SK-N-DZ (cell line): ENCODE results near the gene WDR1.

Experiments
- DNase-seq: peaks from one replicate; pipeline ENCODE4 v3.0.0-alpha.2; 2015; ENCODE audit warnings: low spot score

Gene WDR1

DNA sequence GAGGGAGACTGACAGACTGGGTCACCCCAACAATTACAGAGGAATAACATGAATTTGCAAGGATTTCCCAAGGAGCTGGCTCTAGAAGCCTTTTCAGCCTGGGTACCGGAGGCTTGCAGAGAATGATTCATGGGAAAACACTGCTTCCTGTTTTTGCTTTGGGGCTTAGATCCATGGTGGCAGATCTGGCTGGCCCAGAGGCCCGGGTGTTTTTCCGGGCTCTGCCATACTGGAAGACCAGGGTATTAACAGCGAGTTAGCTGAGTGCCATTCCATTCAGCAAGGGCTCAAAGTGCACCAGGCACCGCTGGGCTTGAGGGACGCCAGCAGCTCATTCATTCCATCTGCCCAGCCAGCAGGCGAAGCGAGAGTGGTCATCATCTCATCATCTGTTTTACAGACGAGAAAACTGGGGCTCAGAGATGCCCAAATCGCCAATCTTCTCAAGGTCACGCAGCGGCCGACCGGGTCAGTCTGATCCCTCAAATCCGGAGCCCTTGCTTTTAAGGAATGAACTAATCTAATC, 1.3 kb downstream of the WDR1 start:
- DNase-seq, result no peak

DNA sequence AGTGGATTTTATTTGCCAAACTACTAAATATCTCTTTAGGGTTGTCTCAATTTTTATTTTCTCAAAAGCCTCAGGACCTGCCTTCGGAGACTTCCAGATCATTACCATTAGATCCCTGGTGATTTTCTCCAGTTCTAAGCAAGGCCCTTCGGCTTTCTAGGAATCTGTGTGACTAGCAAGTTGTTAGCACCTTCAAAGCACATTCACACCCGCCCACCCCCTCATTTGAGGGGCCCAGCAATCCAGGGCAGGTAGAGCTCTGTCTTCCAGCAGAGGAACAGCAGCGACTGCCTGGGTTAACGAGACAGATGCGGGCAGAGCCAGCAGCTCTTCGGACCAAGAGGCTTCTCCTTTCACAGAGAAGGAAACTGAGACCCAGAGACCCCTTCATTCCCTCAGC, 2.0 kb downstream of the WDR1 start:
- no peak for DNase-seq

DNA sequence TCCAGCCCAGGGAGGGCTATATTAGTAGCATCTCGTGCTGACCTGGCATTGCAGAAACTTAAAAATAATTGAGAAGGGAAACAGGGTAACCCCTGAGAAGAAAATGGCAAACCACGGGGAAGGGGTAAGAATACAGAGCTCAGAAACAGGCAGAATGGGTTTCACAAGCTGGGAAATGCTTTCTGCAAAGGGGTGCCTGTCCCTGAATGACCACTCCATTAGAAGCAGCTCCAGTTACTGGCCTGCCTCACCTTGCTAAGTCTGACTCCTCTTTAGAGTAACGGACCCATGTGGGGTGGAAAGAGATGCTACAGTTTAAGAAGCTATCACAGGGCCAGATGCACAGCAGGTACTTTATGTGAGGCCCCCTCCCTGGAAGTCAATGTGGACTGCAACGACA, 2.5 kb downstream of the WDR1 start:
- DNase-seq, result no peak

DNA sequence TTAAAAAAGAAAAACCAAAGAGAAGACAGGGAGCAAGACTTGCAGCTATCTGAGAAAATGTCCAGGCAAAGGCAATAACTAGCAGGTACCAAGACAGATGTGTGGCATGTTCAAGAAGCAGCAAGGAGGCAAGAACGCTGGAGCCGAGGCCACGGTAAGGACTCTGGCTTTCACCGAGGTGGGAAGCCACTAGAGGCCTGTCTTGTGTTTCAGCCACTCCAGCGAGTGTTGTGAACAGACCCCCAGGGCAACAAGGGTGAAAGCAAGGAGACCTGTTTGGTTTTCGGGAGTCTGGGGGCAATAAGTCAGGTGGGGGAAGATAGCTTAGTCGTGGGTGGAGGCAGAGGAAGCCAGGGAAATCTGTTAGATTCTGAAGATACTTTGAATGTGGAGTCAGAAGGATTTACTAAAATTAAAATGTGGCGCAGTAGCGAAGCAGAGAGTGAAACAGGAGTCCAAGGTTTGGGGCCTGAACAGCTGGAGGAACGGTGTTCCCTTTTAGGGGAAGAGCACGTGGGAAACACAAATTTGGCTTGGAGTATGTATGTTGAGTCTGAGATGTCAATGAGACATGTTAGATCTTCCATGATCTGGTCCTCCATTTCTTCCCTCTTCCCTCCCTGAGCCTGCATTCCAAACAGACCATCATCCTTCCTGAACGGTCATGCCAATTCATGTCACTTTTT, 3.1 kb downstream of the WDR1 start:
- no peak for DNase-seq

DNA sequence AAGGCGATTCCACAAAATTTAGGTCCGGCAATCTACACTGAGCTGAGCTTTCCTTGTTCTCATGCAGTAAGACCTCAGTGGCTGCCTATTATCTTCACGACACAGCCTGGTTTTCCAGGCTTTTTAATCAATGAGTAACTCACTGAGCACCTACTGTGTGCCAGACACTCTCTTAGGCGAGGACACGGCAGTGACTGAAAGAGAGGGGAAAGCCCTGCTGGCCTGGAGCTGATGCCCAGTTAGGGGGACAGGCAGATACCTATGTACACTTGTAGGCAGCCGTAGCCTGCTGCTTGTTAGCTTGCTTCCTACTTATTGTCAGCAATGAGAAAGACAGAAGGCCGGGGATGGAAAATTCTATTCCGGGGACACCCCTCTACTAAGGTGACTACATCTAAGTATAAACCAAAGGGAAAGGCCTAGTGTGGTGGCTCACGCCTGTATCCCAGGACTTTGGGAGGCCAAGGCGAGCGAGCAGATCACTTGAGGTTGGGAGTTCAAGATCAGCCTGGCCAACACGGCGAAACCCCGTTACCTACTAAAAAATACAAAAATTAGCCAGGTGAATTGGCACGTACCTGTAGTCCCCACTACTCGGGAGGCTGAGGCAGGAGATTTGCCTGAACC, 3.8 kb downstream of the WDR1 start:
- DNase-seq, result no peak

DNA sequence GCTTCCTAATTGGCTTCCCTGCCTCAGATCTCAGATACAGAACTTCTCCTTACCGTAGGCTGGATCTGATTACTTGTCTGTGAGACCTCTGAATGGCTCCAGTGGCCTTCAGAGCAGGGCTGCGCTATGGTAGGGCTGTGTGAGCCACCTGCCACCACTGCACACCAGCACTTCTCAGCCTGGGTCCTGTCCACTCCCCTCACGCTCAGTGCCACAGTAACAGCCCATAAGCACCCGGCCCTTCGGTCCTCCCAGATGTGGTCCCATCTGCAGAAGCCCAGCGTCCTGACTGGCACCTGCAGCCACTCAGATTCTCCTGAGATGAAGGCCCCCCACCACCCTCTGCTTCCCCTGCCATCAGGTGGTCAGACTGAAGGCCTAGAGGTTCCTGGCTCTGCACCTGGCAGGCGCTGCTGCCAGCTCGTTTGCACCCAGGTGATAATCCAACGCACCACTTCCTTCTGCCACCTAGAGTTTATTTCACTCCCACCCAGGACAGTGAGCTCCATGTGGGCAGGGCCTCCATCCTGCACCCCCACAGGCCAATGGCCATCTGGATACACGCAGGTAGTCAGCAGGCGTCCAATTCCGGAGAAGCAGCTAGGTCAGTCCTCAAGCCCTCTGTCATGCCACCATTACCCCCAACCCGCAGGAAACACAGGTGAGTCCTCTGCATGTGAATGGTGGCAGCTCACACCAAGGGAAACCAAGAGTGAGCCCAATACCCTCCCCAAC, 5.4 kb downstream of the WDR1 start:
- DNase-seq, result no peak

DNA sequence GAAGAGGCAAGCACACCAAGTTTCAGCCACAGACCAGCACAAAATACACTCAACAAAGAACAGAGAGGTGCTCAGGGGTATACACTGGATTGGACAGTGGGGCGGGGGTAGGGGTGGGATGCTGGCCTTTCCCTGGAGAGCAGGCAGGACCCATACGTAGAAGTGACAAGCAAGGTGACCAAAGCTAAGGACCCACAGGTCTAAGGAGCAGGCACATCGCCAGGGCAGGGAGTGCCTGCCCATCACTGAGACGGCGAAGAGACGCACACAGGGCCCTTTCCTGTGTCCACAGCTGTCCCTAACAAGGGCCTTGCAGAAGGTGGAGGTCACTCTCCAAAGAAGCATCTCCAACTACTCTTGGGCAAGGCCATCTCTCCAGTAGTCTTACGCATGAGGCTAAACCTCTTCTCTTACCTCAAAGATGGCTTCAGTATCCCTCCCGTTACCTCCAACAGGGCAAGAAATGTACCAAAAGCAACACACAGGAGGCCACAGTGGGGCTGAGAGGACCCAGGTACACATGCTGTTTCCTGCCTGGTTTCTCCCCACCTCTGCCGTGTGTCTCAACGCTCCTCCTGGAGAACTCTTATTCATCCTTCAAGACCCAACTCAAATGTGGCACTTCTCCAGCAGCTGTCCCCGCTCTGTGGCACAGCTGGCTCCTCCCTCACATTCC, 6.5 kb downstream of the WDR1 start:
- DNase-seq, result no peak

DNA sequence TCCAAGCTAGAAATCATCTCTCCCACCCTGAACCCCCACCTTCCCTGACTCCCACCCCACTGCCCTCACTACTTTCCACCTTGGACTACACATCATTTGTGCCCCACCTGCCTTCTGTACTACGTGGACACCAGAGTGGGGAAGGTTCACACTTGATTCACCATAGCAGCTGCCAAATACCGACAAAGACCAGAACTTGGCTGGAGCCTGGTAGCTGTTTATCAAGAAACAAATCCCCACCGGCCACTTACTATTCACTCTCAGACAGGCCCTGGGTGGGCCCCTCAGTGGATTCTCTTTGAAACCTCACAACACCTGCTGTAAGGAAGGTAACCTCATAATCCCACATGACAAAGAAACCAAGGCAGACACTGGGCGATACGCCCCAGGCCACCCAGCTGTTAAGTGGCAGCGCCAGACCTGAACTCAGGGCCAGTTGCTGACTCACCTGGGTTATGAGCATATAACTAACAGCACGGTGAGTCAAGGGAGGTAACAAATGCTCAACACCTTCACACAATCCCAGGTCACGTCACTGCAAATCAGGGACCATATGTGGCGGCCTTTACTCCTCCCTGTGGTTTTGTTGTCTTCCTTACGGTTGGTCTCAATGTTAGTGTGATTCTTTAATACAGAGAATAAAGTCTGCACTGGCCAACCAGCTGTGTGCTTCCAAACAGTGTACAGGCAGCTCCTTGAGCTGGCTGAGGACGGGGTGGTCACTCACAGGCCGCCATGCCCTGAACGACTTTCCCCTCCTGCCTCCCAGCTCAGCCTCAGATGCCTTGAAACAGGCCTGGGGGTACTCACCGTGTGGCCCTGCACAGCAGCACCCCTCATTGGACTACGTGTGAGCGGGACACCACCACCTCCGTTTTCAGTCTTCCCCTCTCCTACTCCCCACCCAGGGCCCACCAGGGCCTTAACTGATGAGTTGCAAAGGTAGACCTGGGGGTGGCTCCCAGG, 7.5 kb downstream of the WDR1 start:
- DNase-seq, result no peak

DNA sequence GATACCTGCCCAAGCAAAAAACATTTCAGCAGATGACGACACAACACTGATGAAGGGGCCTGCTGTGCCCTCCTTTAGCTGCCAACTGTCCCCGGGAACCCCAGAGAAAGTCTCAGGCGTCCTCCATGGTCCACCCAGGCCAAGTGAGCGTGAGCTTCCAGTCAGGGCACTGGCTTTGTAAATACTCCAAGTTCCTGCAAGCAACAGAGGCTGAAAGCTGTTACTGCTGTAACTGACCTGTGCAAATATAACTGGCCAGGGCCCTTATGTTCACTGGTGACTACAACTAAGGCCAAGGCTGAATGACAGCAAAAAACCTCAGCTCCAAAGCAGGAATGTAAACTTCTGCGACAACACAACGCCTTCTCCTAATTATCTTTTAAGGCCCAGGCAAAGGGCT, 8.2 kb downstream of the WDR1 start:
- DNase-seq, result no peak

DNA sequence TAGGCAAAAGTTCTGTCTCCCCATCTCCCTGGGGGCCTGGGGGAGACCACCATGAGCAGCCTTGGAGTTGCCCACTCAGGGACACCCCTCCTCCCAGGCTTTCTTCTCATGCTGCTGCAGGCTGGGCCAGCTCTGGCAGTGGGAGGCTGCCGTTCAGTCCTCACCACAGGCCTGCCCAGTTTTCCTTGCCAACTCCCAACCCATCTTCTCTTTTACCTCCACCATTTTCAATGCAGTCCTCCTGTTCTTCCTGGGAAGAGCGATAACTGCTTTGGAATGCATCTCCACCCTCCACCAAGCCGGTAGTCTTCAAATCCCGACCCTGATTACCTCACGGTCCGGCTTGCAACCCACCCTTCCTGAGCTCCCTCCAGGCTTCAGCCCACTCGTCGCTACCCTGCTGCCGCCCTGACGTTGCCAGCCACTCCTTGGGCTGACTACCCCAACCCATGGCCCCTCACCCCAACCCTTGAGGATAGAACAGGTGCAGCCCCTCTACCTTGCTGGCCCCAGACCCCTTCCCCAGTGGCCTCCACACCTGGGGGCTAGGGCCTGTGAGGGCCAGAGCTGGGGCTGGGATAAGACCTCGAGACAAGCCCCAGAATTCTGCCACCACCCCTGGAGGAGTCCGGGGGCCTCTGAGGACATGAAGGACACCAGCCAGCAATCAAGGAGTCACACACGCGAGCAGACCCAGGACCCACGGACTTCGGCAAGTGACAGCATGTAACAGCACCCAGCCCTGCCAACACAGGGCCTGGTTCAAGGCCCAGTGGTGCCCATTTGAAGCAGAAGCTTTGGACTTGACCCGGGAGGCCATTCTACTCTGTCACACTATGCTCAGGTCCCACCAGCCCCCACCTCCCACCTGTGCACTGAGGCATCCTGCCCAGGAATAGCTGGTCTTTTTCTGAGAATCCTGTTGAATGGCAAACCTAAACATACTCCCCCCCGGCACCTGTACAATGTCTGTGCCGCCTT, 9.2 kb downstream of the WDR1 start:
- no peak for DNase-seq

DNA sequence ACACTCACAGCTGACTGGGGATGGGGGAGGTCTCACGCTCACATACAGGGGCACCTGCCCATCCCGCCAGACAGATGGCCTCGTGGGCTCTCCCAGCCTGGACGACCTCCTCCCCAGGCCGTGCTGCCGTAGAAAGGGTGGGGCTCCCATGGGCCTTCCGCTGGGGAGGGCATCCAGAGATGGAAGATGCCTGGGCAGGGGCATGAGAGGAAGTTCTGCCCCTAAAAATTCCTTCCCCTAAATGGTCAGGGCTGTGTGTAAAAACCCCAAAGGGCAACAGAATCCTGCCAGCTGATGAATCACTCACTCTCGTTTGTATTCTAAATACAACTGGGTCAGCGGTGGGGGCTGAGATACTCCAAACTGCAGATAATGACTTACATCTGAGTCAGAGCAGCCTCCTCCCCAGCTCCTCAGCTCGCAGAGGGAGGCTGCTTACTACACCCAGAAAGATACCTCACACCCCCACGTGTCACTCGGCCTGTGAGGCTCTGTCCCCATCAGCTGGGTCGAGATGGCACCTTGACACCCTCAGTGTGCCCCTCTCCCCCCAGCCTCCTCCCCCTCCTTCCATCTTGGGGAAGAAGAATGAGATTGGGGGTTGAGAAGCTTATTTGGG, 10.1 kb downstream of the WDR1 start:
- DNase-seq, result no peak

DNA sequence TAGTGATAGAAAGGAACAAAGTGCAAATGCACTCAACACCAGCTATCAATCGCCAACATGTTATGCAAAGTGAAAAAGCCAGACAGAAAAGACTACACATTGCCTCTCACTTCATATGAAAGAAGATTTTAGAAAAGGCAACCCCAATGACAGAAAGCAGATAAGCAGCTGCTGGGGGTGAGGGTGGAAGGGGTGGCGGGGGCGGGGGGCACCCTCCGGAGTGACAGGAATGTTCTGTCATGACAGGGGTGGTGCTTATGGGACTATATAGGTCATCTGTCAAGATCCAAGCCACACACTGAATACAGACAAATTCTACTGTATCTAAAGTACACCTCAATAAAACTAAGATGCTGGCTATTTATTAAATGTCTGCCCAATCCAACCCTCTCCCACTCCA, 10.7 kb downstream of the WDR1 start:
- no peak for DNase-seq

DNA sequence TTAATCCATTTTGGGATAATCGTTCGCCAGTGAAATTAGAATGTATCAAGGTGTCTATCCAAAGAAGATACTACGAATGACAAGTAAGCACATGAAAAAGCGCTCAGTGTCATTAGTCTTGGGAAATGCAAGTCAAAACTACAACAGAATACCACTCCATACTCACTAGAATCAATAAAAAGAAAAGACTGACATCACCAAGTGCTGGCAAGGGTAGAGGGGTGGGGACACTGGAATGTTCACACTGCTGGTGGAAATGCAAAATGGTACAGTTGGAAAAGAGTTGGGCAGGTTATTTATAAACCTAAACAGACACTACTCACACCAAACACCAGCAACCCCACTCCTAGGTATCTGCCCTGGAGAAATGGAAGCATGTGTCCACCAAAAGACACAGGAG, 11.2 kb downstream of the WDR1 start:
- DNase-seq, result no peak

DNA sequence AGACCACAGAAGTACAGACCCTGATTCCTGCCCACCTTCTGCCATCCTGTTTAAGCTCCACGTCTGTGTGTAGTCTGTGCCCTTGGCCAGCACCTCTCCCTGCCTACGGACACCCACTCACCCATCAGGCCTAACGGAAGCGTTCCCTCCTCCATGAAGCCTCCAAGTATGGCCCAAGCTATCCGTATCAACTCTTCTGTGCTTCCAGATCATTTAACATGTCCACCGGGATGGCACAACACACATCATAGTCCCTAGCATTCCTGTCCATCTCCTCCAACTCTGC, 11.7 kb downstream of the WDR1 start:
- DNase-seq, result no peak

DNA sequence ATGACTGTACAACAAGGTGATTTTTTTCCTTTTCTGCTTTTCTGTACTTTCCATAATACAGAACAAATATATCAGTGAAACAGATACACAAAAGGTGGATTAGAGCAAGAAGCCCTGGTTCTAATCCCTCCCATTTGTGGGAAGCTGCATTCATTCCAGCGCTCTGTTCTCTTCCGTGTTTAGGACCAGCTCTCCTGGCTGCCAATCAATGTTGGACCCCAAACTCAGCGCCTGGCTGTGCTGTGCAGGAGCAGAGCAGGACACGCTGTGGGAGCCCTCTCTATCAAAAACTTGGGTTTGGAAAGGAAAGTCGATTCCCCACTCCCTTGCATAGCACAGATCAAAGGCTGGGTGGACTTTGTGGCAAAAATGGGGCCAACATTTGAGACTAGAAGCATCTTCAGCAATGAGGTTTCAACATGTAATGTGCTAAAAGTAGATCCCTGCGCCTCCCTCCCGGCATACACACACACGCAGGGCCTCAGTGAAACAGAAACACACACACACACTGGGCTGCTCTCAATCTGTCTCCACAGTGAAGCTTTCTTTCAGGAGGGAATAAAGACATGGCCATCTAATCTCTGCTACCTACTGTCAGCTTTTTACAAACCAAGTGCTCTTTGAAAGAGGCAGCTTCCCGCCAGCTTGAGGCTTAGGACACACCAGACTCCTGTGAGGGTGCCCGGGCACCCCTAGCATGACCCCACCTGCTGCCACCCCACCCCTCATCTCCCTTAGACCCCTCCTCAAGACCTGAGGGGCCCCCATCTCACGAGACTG, 12.2 kb downstream of the WDR1 start:
- no peak for DNase-seq

DNA sequence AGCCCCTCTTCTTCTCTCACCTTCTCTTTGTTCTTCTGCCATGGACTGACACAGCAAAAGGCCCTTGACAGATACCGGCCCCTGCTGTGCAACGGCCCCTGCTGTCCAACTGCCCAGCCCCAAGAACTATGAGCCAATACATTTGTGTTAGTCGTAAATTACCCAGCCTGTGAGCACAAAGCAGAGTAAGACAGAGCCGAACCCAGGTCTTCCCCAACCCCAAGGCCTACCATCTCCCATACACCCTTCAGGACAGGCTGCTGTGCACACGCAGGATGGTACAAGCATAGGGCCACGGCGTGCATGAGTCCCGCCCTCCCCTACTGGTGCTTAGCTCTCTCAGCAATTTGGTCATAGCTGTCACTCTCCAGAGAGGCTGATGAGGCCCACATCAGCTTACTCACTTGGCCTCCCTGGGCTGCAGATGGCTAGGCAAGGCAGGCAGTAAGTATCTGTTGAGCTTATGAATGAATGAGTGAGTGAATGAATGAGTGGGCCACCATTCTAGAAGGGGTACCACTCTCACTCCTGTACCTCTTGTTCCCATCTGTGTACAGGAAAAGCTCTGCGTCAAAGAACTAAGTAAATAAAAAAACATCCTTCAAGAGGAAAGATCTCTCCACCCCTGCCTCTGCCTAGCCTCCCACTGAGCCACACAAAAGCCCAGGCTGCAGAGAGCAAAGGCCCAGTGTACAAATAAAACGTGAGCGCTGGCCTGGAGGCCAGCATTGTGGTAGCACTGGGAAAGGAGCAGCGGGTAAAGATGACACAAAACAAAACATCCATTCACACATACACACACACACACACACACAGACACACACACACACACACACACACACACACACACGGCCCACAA, 13.9 kb downstream of the WDR1 start:
- DNase-seq, result no peak

DNA sequence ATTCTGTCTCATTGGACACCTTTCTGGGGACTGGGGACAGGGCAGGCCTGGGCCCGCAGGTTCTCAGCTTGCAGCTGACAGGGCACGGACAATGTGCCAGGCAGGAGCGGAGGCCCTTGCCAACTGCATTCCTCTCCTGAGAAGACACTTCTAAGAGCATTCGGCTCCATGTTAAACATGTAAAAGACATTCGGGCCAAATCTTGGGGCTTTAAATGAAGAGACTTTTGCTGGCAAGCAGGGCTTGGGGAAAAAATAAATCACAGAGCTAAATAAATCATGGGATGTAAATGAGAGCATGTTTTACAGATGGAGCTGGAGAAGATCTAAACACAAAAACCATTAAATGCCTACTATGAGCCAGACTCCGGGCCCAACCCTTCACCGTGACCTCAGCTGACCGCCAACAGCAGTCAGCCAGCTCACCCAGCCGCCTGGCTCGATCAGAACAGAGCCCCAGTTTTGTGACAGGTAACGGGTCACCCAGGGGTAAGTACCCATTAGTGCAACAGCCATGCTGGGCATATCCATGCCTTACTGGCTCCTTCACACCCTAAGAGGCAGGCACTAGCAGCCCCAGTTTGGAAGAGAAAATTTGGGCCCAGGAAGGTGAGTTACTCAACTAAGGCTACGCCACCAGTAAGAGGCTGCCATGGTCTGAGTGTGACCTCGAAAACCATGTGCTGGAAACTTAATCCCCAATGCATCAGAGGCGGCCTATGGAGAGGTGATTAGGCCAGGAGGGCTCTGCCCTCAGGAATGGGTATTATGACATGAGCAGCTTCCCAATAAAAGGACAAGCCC, 14.7 kb downstream of the WDR1 start:
- DNase-seq, result no peak
